ENCODE measurements around the gene TRAPPC4.

- TF ChIP-seq POLR2A (IDR thresholded peaks at IDR 0.05; ENCODE audit: extremely low read depth, insufficient read length), result peak; percentile 99
- TF ChIP-seq, protein P1, sequence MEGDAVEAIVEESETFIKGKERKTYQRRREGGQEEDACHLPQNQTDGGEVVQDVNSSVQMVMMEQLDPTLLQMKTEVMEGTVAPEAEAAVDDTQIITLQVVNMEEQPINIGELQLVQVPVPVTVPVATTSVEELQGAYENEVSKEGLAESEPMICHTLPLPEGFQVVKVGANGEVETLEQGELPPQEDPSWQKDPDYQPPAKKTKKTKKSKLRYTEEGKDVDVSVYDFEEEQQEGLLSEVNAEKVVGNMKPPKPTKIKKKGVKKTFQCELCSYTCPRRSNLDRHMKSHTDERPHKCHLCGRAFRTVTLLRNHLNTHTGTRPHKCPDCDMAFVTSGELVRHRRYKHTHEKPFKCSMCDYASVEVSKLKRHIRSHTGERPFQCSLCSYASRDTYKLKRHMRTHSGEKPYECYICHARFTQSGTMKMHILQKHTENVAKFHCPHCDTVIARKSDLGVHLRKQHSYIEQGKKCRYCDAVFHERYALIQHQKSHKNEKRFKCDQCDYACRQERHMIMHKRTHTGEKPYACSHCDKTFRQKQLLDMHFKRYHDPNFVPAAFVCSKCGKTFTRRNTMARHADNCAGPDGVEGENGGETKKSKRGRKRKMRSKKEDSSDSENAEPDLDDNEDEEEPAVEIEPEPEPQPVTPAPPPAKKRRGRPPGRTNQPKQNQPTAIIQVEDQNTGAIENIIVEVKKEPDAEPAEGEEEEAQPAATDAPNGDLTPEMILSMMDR (IDR thresholded peaks at IDR 0.05; ENCODE audit: low read depth, low read length), result peak; percentile 3
- peak; percentile 88 for TF ChIP-seq MYC (IDR thresholded peaks at IDR 0.05; ENCODE audit: low read depth, low read length)
- TF ChIP-seq MAX (IDR thresholded peaks at IDR 0.05; ENCODE audit: low read depth, low read length), result peak; percentile 68
Measured at GRCh38 chr11:118997627-118998387, 20.8 kb upstream of the TRAPPC4 start, which contains the start of gene CENATAC.
